ENCODE data around the gene HOXD8. TPM values are rescaled to one million over a fixed set of nuclear protein-coding genes. Genes with fewer than 3 reads are reported as not detected.
A peak's percentile ranks its signal among the peaks of the same experiment; 100 is the strongest.

The HOXD8 gene
- total and polyA plus RNA-seq, 3 donors from 2014 or later = 36.6 to 41.2 (median 39.8) TPM

- Histone ChIP-seq H3K27me3 (peaks cover 11% of the 10 kb centered on the region), H3K36me3 (ENCODE audit: low read depth, missing control alignments) (no peaks in the 10 kb centered on the region), H3K4me3 (no peak overlapping the region), H3K9me3 (no peaks in the 10 kb centered on the region), H3K27ac (no peak overlapping the region), H3K4me1 (peaks cover 9% of the 10 kb centered on the region)
- no peak for DNase-seq
- 14 to 17% methylated on average over 12 of the region's 12 CpGs for WGBS, 2 donors
- no peak for TF ChIP-seq CTCF (IDR thresholded peaks at IDR 0.05)
- no peak for TF ChIP-seq POLR2A (IDR thresholded peaks at IDR 0.05)
- intact Hi-C loops (cut with DNase I; ENCODE audit: low total_unique reads) = no loop called here
These were observed 35.2 kb upstream of the HOXD8 start for GRCh38 chr2:176094349-176094748.

GRCh38 chr2:176095421-176095820, 34.1 kb upstream of the HOXD8 start:
- Histone ChIP-seq H3K27ac (no peak overlapping the region), H3K4me1 (peaks cover 9% of the 10 kb centered on the region), H3K36me3 (ENCODE audit: low read depth, missing control alignments) (no peaks in the 10 kb centered on the region), H3K4me3 (no peak overlapping the region), H3K27me3 (peaks cover 11% of the 10 kb centered on the region), H3K9me3 (no peaks in the 10 kb centered on the region)
- 28 to 33% methylated on average over 5 of the region's 5 CpGs for WGBS, 2 donors
- intact Hi-C loops (cut with DNase I; ENCODE audit: low total_unique reads) = no loop called here
- no peak for DNase-seq
- no peak for TF ChIP-seq POLR2A (IDR thresholded peaks at IDR 0.05)

GRCh38 chr2:176096243-176096985, 33.1 kb upstream of the HOXD8 start:
- no peaks in the 10 kb centered on the region for H3K9me3 ChIP-seq
- intact Hi-C loops (cut with DNase I; ENCODE audit: low total_unique reads) = no loop called here
- no peak for DNase-seq
- H3K4me1 ChIP-seq = peaks cover 9% of the 10 kb centered on the region
- H3K36me3 ChIP-seq (ENCODE audit: low read depth, missing control alignments) = no peaks in the 10 kb centered on the region
- no peak overlapping the region for H3K4me3 ChIP-seq
- peaks cover 11% of the 10 kb centered on the region for H3K27me3 ChIP-seq
- 14 to 18% methylated on average over 16 of the region's 16 CpGs for WGBS, 2 donors
- H3K27ac ChIP-seq = no peak overlapping the region
- no peak for TF ChIP-seq POLR2A (IDR thresholded peaks at IDR 0.05)
- no peak for TF ChIP-seq CTCF (IDR thresholded peaks at IDR 0.05)

- H3K27me3 ChIP-seq = peaks cover 11% of the 10 kb centered on the region
- intact Hi-C loops (cut with DNase I; ENCODE audit: low total_unique reads) = no loop called here
- TF ChIP-seq CTCF (IDR thresholded peaks at IDR 0.05) (peak in 2 of 3 experiments; percentile 48 to 62), POLR2A (IDR thresholded peaks at IDR 0.05) (no peak)
- no peak overlapping the region for H3K4me3 ChIP-seq
- WGBS, 2 donors = 6 to 9% methylated on average over 34 to 45 of the region's 45 CpGs
- H3K36me3 ChIP-seq (ENCODE audit: low read depth, missing control alignments) = no peaks in the 10 kb centered on the region
- H3K27ac ChIP-seq = no peak overlapping the region
- peaks cover 9% of the 10 kb centered on the region for H3K4me1 ChIP-seq
- H3K9me3 ChIP-seq = no peaks in the 10 kb centered on the region
- DNase-seq = peak; percentile 69
These were observed 32.3 kb upstream of the HOXD8 start for GRCh38 chr2:176096986-176097819.

GRCh38 chr2:176097820-176098365, 31.6 kb upstream of the HOXD8 start:
- no peak for DNase-seq
- Histone ChIP-seq H3K4me3 (no peak overlapping the region), H3K4me1 (peaks cover 9% of the 10 kb centered on the region), H3K27ac (no peak overlapping the region), H3K27me3 (peaks cover 11% of the 10 kb centered on the region), H3K36me3 (ENCODE audit: low read depth, missing control alignments) (no peaks in the 10 kb centered on the region), H3K9me3 (no peaks in the 10 kb centered on the region)
- WGBS, 2 donors = 8 to 9% methylated on average over 17 to 18 of the region's 18 CpGs
- no peak for TF ChIP-seq CTCF (IDR thresholded peaks at IDR 0.05)
- no peak for TF ChIP-seq POLR2A (IDR thresholded peaks at IDR 0.05)
- intact Hi-C loops (cut with DNase I; ENCODE audit: low total_unique reads) = no loop called here

Measured in testis (tissue), 3 donors.